GM18951 (cell line): ENCODE measurements around the gene ICAM1.
A peak's percentile ranks its signal among the peaks of the same experiment; 100 is the strongest.
"Not testable (repeated sequence)": the region's sequence is repeated elsewhere in the genome, so short reads cannot be mapped to it uniquely, and the experiment has no call there.

Experiments used
- POLR2A ChIP-seq: IDR thresholded peaks from 4 replicates; pipeline ENCODE4 v1.6.1; 2011; ENCODE audit warnings: mild to moderate bottlenecking; ENCODE audit not compliant: insufficient read length, insufficient read depth; ENCODE audit errors: extremely low read depth
- in situ Hi-C: fragments of 300-500 bp; cut with MboI; formaldehyde crosslinking; loops from one replicate; pipeline ENCODE4 v1.12.0; 2022; ENCODE audit warnings: low sequenced_read_pairs, mixed read lengths, inconsistent platforms; ENCODE audit not compliant: unreplicated experiment

The ICAM1 gene

GRCh38 chr19:10230861-10231611 is 39.9 kb upstream of the ICAM1 start, which contains the start of gene S1PR2:
Gene S1PR2 (minus strand): TSS chr19:10231331. CDS start chr19:10224905, 6,426 bp downstream.
- in situ Hi-C loops = no loop called here

GRCh38 chr19:10231612-10232228 is 39.2 kb upstream of the ICAM1 start:
- in situ Hi-C loops = no loop called here

More at GRCh38 chr19:10230861-10231611, 39.9 kb upstream of the ICAM1 start, which contains the start of gene S1PR2:
- peak; percentile 73 for TF ChIP-seq POLR2A

GRCh38 chr19:10233946-10234345 is 37.0 kb upstream of the ICAM1 start:
- TF ChIP-seq POLR2A = no peak
- in situ Hi-C loops = no loop called here

More at GRCh38 chr19:10231612-10232228, 39.2 kb upstream of the ICAM1 start:
- TF ChIP-seq POLR2A = no peak

- no peak for TF ChIP-seq POLR2A
- in situ Hi-C loops = no loop called here
These were observed 35.9 kb upstream of the ICAM1 start for GRCh38 chr19:10235003-10235402.

GRCh38 chr19:10235409-10235808 is 35.5 kb upstream of the ICAM1 start:
- in situ Hi-C loops = not testable (repeated sequence)

GRCh38 chr19:10237702-10238101 is 33.2 kb upstream of the ICAM1 start:
- TF ChIP-seq POLR2A = no peak
- in situ Hi-C loops = no loop called here

GRCh38 chr19:10238172-10238783 is 32.6 kb upstream of the ICAM1 start:
- TF ChIP-seq POLR2A = no peak
- in situ Hi-C loops = no loop called here

GRCh38 chr19:10241826-10242449 is 29.0 kb upstream of the ICAM1 start:
- in situ Hi-C loops = loop anchor here (10.0 kb wide), 1 partner anchor 57 kb away; no protein-coding TSS in a partner anchor

GRCh38 chr19:10243606-10244005 is 27.3 kb upstream of the ICAM1 start:
- in situ Hi-C loops = loop anchor here (10.0 kb wide), 1 partner anchor 59 kb away; no protein-coding TSS in a partner anchor
- TF ChIP-seq POLR2A = no peak

GRCh38 chr19:10245189-10245939 is 25.6 kb upstream of the ICAM1 start:
- in situ Hi-C loops = loop anchor here (10.0 kb wide), 1 partner anchor 61 kb away; no protein-coding TSS in a partner anchor

GRCh38 chr19:10246511-10246910 is 24.4 kb upstream of the ICAM1 start:
- in situ Hi-C loops = loop anchor here (10.0 kb wide), 1 partner anchor 62 kb away; no protein-coding TSS in a partner anchor
- TF ChIP-seq POLR2A = no peak

More at GRCh38 chr19:10245189-10245939, 25.6 kb upstream of the ICAM1 start:
- no peak for TF ChIP-seq POLR2A
